HepG2 (cell line): ENCODE data around the gene SUN1. TPM values are rescaled to one million over a fixed set of nuclear protein-coding genes. Genes with fewer than 3 reads are reported as not detected.
A peak's percentile ranks its signal among the peaks of the same experiment; 100 is the strongest.

Experiments
- ATAC-seq: fragments of 200-7000 bp; cut with Tn5 transposase; 3 replicates; pipeline ENCODE4 v1.9.1; 2020; ENCODE audit warnings: mild to moderate bottlenecking, moderate library complexity
- BruUV-seq: library from RNA; stranded (reverse); fragments of 400-500 nt; replicated peaks from 2 replicates; lab custom pipeline; 2021; lab: Mats Ljungman, UMichigan
- CTCF ChIA-PET: fragments of 300-600 bp; formaldehyde crosslinking; extraction: SDS; loops from one replicate; lab custom pipeline; 2021; ENCODE audit warnings: low total read pairs, inconsistent platforms, low intra/inter-chr PET ratio; lab: Yijun Ruan, JAX
- POLR2A ChIA-PET: fragments of 350-600 bp; sonication (Branson Sonifier 250); formaldehyde crosslinking; loops from one replicate; lab custom pipeline; 2020; ENCODE audit warnings: antibody characterized with exemption, inconsistent platforms; lab: Yijun Ruan, JAX
- DNase-seq: peaks from one replicate; pipeline ENCODE4 v3.0.0-alpha.2; 2015; ENCODE audit warnings: low spot score
- FAIRE-seq: peaks from 3 replicates; lab custom pipeline; 2011; peaks lifted over from hg19 to GRCh38; lab: Jason Lieb, UNC
- H2AFZ ChIP-seq: one replicate; pipeline ENCODE4 v1.6.1; 2011; ENCODE audit warnings: low read length, inconsistent platforms
- H3K27ac ChIP-seq: fragments of 300-600 bp; 3 replicates; pipeline ENCODE4 v1.8.0; 2011; ENCODE audit warnings: mixed run types, mild to moderate bottlenecking, mixed read lengths, low read length, inconsistent platforms; ENCODE audit not compliant: insufficient read depth; ENCODE audit errors: extremely low read length
- H3K27me3 ChIP-seq, 2 experiments: fragments of 200-600 bp in 1 of 2; 2 replicates in 1 of 2; 3 replicates in 1 of 2; pipeline versions ENCODE4 v1.6.0 to v1.8.0; 2011; ENCODE audit warnings: low read length in 2 of 2, mild to moderate bottlenecking in 2 of 2, moderate library complexity in 2 of 2, inconsistent platforms in 1 of 2; ENCODE audit not compliant: insufficient read depth in 2 of 2, control insufficient read depth in 1 of 2
- H3K36me3 ChIP-seq, 2 experiments: fragments of 200-600 bp in 1 of 2; replicated peaks in 1 of 2; 2 replicates in 1 of 2; 3 replicates in 1 of 2; pipeline versions ENCODE4 v1.5.1 to v1.8.0; 2011; ENCODE audit warnings: low read length in 2 of 2, inconsistent platforms in 1 of 2; ENCODE audit not compliant: insufficient read depth in 2 of 2, control insufficient read depth in 1 of 2
- H3K4me1 ChIP-seq: 2 replicates; pipeline ENCODE4 v1.5.1; 2012; ENCODE audit warnings: low read length, inconsistent platforms; ENCODE audit not compliant: insufficient read depth
- H3K4me2 ChIP-seq: 2 replicates; pipeline ENCODE4 v1.6.0; 2011; ENCODE audit warnings: low read depth, low read length, inconsistent platforms
- H3K4me3 ChIP-seq, 3 experiments: fragments of 200-600 bp in 1 of 3; sonication (generic), shearing (Covaris generic) in 1 of 3; replicated peaks in 1 of 3; 2 replicates each; pipeline ENCODE4 v1.5.1; 2011 to 2016; ENCODE audit warnings: low read length in 3 of 3, inconsistent platforms in 2 of 3, low read depth in 2 of 3, mild to moderate bottlenecking in 2 of 3, control low read depth in 1 of 3, mixed read lengths in 1 of 3; ENCODE audit not compliant: insufficient read depth in 1 of 3
- H3K79me2 ChIP-seq: one replicate; pipeline ENCODE4 v1.6.1; 2011; ENCODE audit warnings: low read length, inconsistent platforms; ENCODE audit not compliant: insufficient read depth
- H3K9ac ChIP-seq: 2 replicates; pipeline ENCODE4 v1.6.0; 2011; ENCODE audit warnings: mild to moderate bottlenecking, low read depth, low read length, inconsistent platforms; ENCODE audit not compliant: insufficient read depth
- H3K9me3 ChIP-seq: 2 replicates; pipeline ENCODE4 v1.5.1; 2012; ENCODE audit warnings: mild to moderate bottlenecking, low read length
- H4K20me1 ChIP-seq: 2 replicates; pipeline ENCODE4 v1.6.0; 2011; ENCODE audit warnings: inconsistent platforms, mild to moderate bottlenecking, low read length, moderate library complexity; ENCODE audit not compliant: insufficient read depth
- PRDM15 ChIP-seq: sonication (generic); formaldehyde crosslinking; IDR thresholded peaks from 2 replicates; pipeline ENCODE4 v1.4.0; 2020; ENCODE audit warnings: missing genetic modification reagents
- ZKSCAN1 ChIP-seq: fragments of 150-350 bp; IDR thresholded peaks from 2 replicates; pipeline ENCODE4 v1.6.1; 2014; ENCODE audit warnings: low read length
- ZNF670 ChIP-seq: sonication (generic); formaldehyde crosslinking; IDR thresholded peaks from 2 replicates; pipeline ENCODE4 v1.8.0; 2022; ENCODE audit warnings: mild to moderate bottlenecking, missing genetic modification reagents, borderline replicate concordance
- WGBS: methylation state at CpG from one replicate; pipeline ENCODE4 v1.1.6; 2017; ENCODE audit warnings: low lambda C conversion rate; 5-methylcytosine and 5-hydroxymethylcytosine counted together
- in situ Hi-C: cut with HindIII; loops from 2 replicates; pipeline ENCODE4 v1.10.0; 2017; ENCODE audit warnings: low pct_unique_long_range_greater_than_20kb; ENCODE audit not compliant: extremely low pct_ligation_motif_present
- intact Hi-C: fragments of 100-400 bp; cut with micrococcal nuclease; formaldehyde crosslinking; loops from one replicate; pipeline ENCODE4 v1.10.0; 2022; ENCODE audit not compliant: unreplicated experiment
- polyA plus RNA-seq, 8 experiments: library from polyadenylated mRNA; depleted of rRNA in 3 of 8; stranded (reverse) in 7 of 8; unstranded in 1 of 8; fragments of >200 nt; fragmentation: Illumina TruSeq in 4 of 8; extraction: Trizol in 4 of 8; gene quantifications; 2 replicates each; pipeline versions ENCODE4 v1.2.1 to v1.2.3, GENCODE V29; 2011 to 2016; ENCODE audit warnings: low read depth in 4 of 8, missing spikeins in 1 of 8, mixed read lengths in 1 of 8; ENCODE audit not compliant: insufficient read depth in 1 of 8
- total RNA-seq, 5 experiments: library from RNA; depleted of rRNA; stranded (reverse); fragments of >200 nt; fragmentation: Illumina TruSeq; extraction: Trizol; gene quantifications; 2 replicates each; pipeline ENCODE4 v1.2.3, GENCODE V29; 2016; ENCODE audit warnings: low read depth in 1 of 5
- TF ChIP-seq, protein P1 (sequence below), 2 experiments: sonication (generic) in 1 of 2; formaldehyde crosslinking in 1 of 2; IDR thresholded peaks; 2 replicates each; pipeline versions ENCODE4 v1.4.0 to v1.6.1; 2016 to 2020; ENCODE audit warnings: borderline replicate concordance in 1 of 2, low read depth in 1 of 2, mild to moderate bottlenecking in 1 of 2, missing genetic modification reagents in 1 of 2

Gene SUN1
- total and polyA plus RNA-seq, 2 of the 13 experiments (the other 11 are each of a cell fraction or from before 2014, with no cell fraction given) = 47.0 to 126 TPM

- Histone ChIP-seq H4K20me1 (no peaks in the 10 kb centered on the region), H3K9me3 (no peaks in the 10 kb centered on the region), H3K9ac (no peak overlapping the region), H3K4me1 (peaks cover 8% of the 10 kb centered on the region; the same call in 1 of the 2 replicates), H3K4me3 (no peak overlapping the region), H3K4me2 (no peak overlapping the region), H3K27me3 (no peaks in the 10 kb centered on the region; a peak in 1 of 5 replicates), H2AFZ (no peak overlapping the region), H3K36me3 (no peaks in the 10 kb centered on the region), H3K79me2 (no peaks in the 10 kb centered on the region), H3K27ac (no peak overlapping the region)
- FAIRE-seq = no peak
- intact Hi-C loops (loop anchor here (10.0 kb wide), 1 partner anchor 45 kb away; the partner anchor contains the start of gene ADAP1), in situ Hi-C loops (no loop called here)
- POLR2A ChIA-PET = interaction anchor here (1.9 kb wide), 1 partner anchor 8 kb away, joined by 6 read pairs; no protein-coding TSS in a partner anchor
- no peak for ATAC-seq
- no peak for TF ChIP-seq ZNF670 (CRISPR knock-in tag)
- peak; percentile 87 for TF ChIP-seq ZKSCAN1
- no TSS peak for BruUV-seq
- 97% methylated on average over 32 of the region's 58 CpGs for WGBS
- no peak for DNase-seq
- CTCF ChIA-PET = no interaction called here
These were observed 77.4 kb downstream of the SUN1 start for GRCh38 chr7:909358-910329.

- DNase-seq (no peak), ATAC-seq (no peak), FAIRE-seq (no peak)
- no peak overlapping the region for H3K4me3 ChIP-seq
- no peaks in the 10 kb centered on the region; a peak in 1 of 5 replicates for H3K27me3 ChIP-seq
- POLR2A ChIA-PET = interaction anchor here (1.9 kb wide), 1 partner anchor 9 kb away, joined by 6 read pairs; no protein-coding TSS in a partner anchor
- intact Hi-C loops = no loop called here
- H3K36me3 ChIP-seq = no peaks in the 10 kb centered on the region
- no peak for TF ChIP-seq PRDM15 (CRISPR knock-in tag)
- TF ChIP-seq, protein P1, sequence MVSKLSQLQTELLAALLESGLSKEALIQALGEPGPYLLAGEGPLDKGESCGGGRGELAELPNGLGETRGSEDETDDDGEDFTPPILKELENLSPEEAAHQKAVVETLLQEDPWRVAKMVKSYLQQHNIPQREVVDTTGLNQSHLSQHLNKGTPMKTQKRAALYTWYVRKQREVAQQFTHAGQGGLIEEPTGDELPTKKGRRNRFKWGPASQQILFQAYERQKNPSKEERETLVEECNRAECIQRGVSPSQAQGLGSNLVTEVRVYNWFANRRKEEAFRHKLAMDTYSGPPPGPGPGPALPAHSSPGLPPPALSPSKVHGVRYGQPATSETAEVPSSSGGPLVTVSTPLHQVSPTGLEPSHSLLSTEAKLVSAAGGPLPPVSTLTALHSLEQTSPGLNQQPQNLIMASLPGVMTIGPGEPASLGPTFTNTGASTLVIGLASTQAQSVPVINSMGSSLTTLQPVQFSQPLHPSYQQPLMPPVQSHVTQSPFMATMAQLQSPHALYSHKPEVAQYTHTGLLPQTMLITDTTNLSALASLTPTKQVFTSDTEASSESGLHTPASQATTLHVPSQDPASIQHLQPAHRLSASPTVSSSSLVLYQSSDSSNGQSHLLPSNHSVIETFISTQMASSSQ (IDR thresholded peaks at IDR 0.05; ENCODE audit: low read depth) = no peak
- TF ChIP-seq, protein P1 (CRISPR knock-in tag; IDR thresholded peaks at IDR 0.05; ENCODE audit: borderline replicate concordance) = no peak
- H3K27ac ChIP-seq = no peak overlapping the region
- no peaks in the 10 kb centered on the region for H3K9me3 ChIP-seq
- H3K79me2 ChIP-seq = no peaks in the 10 kb centered on the region
- H4K20me1 ChIP-seq = no peaks in the 10 kb centered on the region
- no peak overlapping the region for H3K9ac ChIP-seq
- peaks cover 8% of the 10 kb centered on the region; the same call in 1 of the 2 replicates for H3K4me1 ChIP-seq
- no peak overlapping the region for H3K4me2 ChIP-seq
- BruUV-seq = no TSS peak
- in situ Hi-C loops = no loop called here
- CTCF ChIA-PET = no interaction called here
- 98% methylated on average over 6 of the region's 11 CpGs for WGBS
- no peak overlapping the region for H2AFZ ChIP-seq
These were observed 78.2 kb downstream of the SUN1 start for GRCh38 chr7:910441-910861.
